ENCODE data around the gene GBGT1.

DNA sequence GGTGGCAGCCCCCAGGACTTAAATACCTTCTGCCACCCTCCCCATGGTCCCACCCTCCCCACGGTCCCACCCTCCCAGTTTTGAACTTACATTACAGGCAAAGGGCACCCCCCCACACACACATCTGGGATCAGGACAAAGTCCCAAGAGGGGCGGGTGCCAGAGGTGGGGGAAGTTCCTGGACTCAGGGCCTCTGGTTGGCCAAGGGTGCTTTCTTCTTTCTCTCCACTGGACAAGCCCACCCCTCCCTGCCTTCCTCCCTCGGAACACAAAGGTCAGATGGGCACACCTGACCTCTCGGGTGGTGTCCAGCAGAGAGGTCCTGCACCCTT, 23.6 kb downstream of the GBGT1 start:
- TF ChIP-seq, protein P1, sequence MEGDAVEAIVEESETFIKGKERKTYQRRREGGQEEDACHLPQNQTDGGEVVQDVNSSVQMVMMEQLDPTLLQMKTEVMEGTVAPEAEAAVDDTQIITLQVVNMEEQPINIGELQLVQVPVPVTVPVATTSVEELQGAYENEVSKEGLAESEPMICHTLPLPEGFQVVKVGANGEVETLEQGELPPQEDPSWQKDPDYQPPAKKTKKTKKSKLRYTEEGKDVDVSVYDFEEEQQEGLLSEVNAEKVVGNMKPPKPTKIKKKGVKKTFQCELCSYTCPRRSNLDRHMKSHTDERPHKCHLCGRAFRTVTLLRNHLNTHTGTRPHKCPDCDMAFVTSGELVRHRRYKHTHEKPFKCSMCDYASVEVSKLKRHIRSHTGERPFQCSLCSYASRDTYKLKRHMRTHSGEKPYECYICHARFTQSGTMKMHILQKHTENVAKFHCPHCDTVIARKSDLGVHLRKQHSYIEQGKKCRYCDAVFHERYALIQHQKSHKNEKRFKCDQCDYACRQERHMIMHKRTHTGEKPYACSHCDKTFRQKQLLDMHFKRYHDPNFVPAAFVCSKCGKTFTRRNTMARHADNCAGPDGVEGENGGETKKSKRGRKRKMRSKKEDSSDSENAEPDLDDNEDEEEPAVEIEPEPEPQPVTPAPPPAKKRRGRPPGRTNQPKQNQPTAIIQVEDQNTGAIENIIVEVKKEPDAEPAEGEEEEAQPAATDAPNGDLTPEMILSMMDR (IDR thresholded peaks at IDR 0.05), result no peak
- TF ChIP-seq EZH2 (IDR thresholded peaks at IDR 0.05; ENCODE audit: borderline replicate concordance, insufficient read depth, low read depth, low read length, poor library complexity, severe bottlenecking), result no peak

Measured in B cell (primary cell).